AG04449 (cell line): Measurements from ENCODE around the gene SHISAL1.

Experiments used
- CTCF ChIA-PET: fragments of 350-600 bp; formaldehyde crosslinking; extraction: SDS; loops from one replicate; lab custom pipeline; 2021; ENCODE audit warnings: antibody characterized with exemption; lab: Yijun Ruan, JAX
- POLR2A ChIA-PET: fragments of 400-600, 350-600 bp; formaldehyde crosslinking; extraction: SDS; loops from one replicate; lab custom pipeline; 2020; ENCODE audit warnings: antibody characterized with exemption, inconsistent platforms; lab: Yijun Ruan, JAX
- DNase-seq: peaks from one replicate; pipeline ENCODE4 v3.0.0-alpha.2; 2010; ENCODE audit warnings: low read depth, low spot score
- H3K4me3 ChIP-seq: 2 replicates; pipeline ENCODE4 v1.5.1; 2011; ENCODE audit warnings: low read depth, mild to moderate bottlenecking, control low read depth, low read length
- CTCF ChIP-seq: IDR thresholded peaks from one replicate; pipeline ENCODE4 v1.5.1; 2011; ENCODE audit warnings: mild to moderate bottlenecking, moderate library complexity, low read length, control low read depth, inconsistent platforms; ENCODE audit not compliant: insufficient read depth; ENCODE audit errors: missing control alignments

SHISAL1 gene

GRCh38 chr22:44330744-44331660 is 18.3 kb upstream of the SHISAL1 start:
- POLR2A ChIA-PET = no interaction called here
- CTCF ChIA-PET = interaction anchor here (1.1 to 1.3 kb wide), 2 partner anchors 249 to 338 kb away, joined by 3 to 4 read pairs; no protein-coding TSS in a partner anchor
- H3K4me3 ChIP-seq = no peak overlapping the region

GRCh38 chr22:44330188-44330743 is 17.5 kb upstream of the SHISAL1 start:
- ChIA-PET CTCF (no interaction called here), POLR2A (no interaction called here)
- no peak for TF ChIP-seq CTCF
- no peak for DNase-seq
- no peak overlapping the region for H3K4me3 ChIP-seq

More at GRCh38 chr22:44330744-44331660, 18.3 kb upstream of the SHISAL1 start:
- DNase-seq = no peak
- TF ChIP-seq CTCF = no peak

GRCh38 chr22:44329179-44329796 is 16.5 kb upstream of the SHISAL1 start:
- no peak overlapping the region for H3K4me3 ChIP-seq
- ChIA-PET POLR2A (no interaction called here), CTCF (no interaction called here)
- TF ChIP-seq CTCF = no peak
- no peak for DNase-seq

- H3K4me3 ChIP-seq = no peak overlapping the region
- POLR2A ChIA-PET = no interaction called here
- CTCF ChIA-PET = interaction anchor here (0.8 kb wide), 1 partner anchor 297 kb away, joined by 3 read pairs; no protein-coding TSS in a partner anchor
- DNase-seq = no peak
- no peak for TF ChIP-seq CTCF
Observed at GRCh38 chr22:44328762-44329161, 16.0 kb upstream of the SHISAL1 start.

- TF ChIP-seq CTCF = no peak
- CTCF ChIA-PET = interaction anchor here (0.8 kb wide), 1 partner anchor 297 kb away, joined by 3 read pairs; no protein-coding TSS in a partner anchor
- POLR2A ChIA-PET = no interaction called here
- no peak overlapping the region for H3K4me3 ChIP-seq
- DNase-seq = no peak
Observed at GRCh38 chr22:44328326-44328725, 15.6 kb upstream of the SHISAL1 start.
